GM19452 (cell line): Measurements from ENCODE around the gene CLEC11A.
"Not testable (repeated sequence)": the region's sequence is repeated elsewhere in the genome, so short reads cannot be mapped to it uniquely, and the experiment has no call there.

Experiments
- ATAC-seq: cut with Tn5 transposase; IDR thresholded peaks from one replicate; pipeline ENCODE4 v1.9.1; 2021; ENCODE audit not compliant: unreplicated experiment

Gene CLEC11A

DNA sequence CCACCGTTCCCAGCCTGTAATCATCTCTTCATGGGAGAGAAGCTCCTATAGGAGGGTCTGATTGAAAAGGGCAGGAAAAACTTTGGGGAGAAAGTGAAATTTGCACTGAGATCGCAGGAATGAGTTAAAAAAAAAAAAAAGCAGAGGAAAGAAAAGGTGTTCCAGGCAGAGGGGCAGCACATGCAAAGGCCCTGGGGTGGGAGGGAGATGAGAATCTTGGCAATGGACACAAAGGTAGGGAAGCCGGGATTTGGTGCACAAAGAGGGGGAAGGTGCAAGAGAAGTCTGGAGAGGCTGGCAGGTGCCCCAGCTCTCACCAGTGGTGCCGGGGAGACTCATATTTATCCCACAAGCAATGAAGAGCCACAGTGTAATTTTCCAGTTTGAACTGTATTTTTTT is 30.7 kb downstream of the CLEC11A start:
- ATAC-seq, result no peak

GRCh38 chr19:50756244-50756643 is 33.1 kb downstream of the CLEC11A start:
- not testable (repeated sequence) for ATAC-seq

- ATAC-seq, result not testable (repeated sequence)
These were observed 34.5 kb downstream of the CLEC11A start for GRCh38 chr19:50757624-50758023.

DNA sequence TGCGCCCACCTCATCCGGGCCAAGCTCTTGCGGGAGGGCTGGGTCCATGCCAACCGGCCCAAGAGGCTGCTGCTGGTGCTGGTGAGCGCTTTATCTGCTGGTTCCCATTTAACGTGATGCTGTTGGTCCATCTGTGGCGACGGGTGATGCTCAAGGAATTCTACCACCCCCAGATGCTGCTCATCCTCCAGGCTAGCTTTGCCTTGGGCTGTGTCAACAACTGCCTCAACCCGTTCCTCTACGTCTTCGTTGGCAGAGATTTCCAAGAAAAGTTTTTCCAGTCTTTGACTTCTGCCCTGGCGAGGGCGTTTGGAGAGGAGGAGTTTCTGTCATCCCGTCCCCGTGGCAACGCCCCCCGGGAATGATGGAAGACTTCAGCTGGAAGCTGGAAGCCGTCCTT is 35.9 kb downstream of the CLEC11A start:
- ATAC-seq, result not testable (repeated sequence)

GRCh38 chr19:50759886-50760285 is 36.7 kb downstream of the CLEC11A start:
- no peak for ATAC-seq

GRCh38 chr19:50761501-50761900 is 38.3 kb downstream of the CLEC11A start:
- not testable (repeated sequence) for ATAC-seq

- not testable (repeated sequence) for ATAC-seq
These were observed 40.4 kb downstream of the CLEC11A start for GRCh38 chr19:50763521-50763920.

- ATAC-seq, result no peak
These were observed 41.2 kb downstream of the CLEC11A start for GRCh38 chr19:50764409-50764808.

DNA sequence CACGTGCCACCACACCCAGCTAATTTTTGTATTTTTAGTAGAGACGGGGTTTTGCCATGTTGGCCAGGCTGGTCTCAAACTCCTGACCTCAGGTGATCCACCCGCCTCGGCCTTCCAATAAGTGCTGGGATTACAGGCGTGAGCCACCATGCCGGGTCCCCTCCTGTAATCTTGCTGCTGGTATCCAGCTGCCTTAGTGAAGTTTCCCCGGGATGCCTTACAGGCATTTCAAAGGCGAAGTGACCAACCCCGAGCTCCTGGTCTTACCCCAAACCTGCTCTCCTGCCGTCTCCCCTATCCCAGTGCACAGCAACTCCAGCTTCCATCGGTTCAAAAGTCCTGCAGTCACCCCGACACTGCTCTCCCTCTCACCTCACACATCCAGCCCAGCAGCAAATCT is 43.6 kb downstream of the CLEC11A start:
- ATAC-seq, result not testable (repeated sequence)

DNA sequence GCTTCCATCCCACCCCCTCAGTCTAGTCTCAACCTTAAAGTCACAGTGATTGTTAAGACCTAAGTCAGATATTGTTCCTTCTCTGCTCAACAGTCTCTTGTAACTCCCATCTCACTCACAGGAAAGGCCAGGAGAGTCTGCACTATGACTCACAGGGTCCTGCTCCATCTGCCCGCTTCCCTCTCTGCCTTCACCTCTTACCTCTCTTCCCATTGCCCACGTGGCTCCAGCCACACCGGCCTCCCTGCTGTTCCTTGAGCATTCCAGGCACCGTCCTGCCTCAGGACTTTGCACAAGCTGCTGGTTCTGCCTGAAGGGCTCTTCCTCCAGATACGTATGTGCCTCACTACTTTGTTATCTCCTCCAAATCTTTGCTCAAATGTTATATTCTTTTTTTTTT is 44.1 kb downstream of the CLEC11A start:
- not testable (repeated sequence) for ATAC-seq

DNA sequence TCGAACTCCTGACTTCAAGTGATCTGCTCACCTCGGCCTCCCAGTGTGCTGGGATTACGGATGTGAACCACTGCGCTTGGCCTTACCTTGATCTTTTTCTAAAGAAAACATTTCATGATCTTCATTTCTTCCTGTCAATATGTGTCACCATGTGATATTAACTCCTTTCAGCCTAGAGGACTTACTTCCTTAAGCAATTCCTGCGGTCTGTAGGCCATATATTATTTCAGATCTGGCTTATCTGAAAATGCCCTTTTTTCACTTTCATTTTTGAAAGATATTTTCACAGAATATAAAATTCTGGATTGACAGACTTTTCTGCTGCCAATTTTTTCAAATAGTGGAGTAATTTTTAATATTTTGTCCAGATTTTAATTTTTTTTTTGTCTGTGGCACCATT is 45.1 kb downstream of the CLEC11A start:
- ATAC-seq, result no peak

GRCh38 chr19:50770164-50770563 is 47.0 kb downstream of the CLEC11A start, which contains the start of gene GPR32:
TSS of gene GPR32 (plus strand) at chr19:50770464. CDS start at chr19:50770601, 137 bp downstream.
- ATAC-seq, result not testable (repeated sequence)

GRCh38 chr19:50770888-50771287 is 47.7 kb downstream of the CLEC11A start:
- no peak for ATAC-seq

- no peak for ATAC-seq
These were observed 49.3 kb downstream of the CLEC11A start for GRCh38 chr19:50772476-50772875.

GRCh38 chr19:50772912-50773311 is 49.7 kb downstream of the CLEC11A start:
- not testable (repeated sequence) for ATAC-seq

DNA sequence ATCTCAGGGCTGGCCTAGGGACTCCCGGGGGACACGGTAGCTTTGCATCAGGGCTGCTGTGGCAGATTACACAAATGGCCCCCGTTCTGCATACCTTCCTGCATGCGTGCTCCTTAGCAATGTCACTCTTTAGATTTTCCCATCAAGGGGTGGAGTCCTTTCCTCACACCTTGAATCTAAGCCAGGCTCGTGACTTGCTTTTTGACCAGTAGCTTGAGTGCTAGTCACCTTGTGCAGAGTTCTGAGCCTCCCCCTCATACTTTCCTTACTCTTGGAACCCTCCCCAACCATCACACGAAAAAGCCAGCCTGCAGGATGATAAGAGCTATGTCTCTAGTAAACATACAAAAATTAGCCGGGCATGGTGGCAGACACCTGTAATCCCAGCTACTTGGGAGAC is 50.3 kb downstream of the CLEC11A start:
- ATAC-seq, result not testable (repeated sequence)
